ENCODE measurements around the gene EPHB1.

GRCh38 chr3:135125171-135125801 is 330.2 kb downstream of the EPHB1 start:
- no peak for TF ChIP-seq CTCF (conservative IDR thresholded peaks at IDR 0.05; ENCODE audit: low read depth, low read length)
- TF ChIP-seq EZH2 (IDR thresholded peaks at IDR 0.05; ENCODE audit: borderline replicate concordance, low read depth, low read length, poor library complexity, severe bottlenecking): no peak

All from A673 (cell line).